HepG2 (cell line): Measurements from ENCODE around the gene CLP1. TPM values are rescaled to one million over a fixed set of nuclear protein-coding genes. Genes with fewer than 3 reads are reported as not detected.
A peak's percentile ranks its signal among the peaks of the same experiment; 100 is the strongest.

Experiments
- GATAD2A ChIP-seq: IDR thresholded peaks from 2 replicates; pipeline ENCODE4 v1.6.1; 2016
- GTF3A ChIP-seq: sonication (generic); formaldehyde crosslinking; conservative IDR thresholded peaks from 2 replicates; pipeline ENCODE4 v1.4.0; 2020; ENCODE audit warnings: mild to moderate bottlenecking, missing genetic modification reagents
- HOXA5 ChIP-seq: sonication (generic); formaldehyde crosslinking; IDR thresholded peaks from 2 replicates; pipeline ENCODE4 v1.4.0; 2020; ENCODE audit warnings: missing genetic modification reagents
- MIXL1 ChIP-seq: IDR thresholded peaks from 2 replicates; pipeline ENCODE4 v1.6.1; 2016
- MTF1 ChIP-seq: sonication (generic); formaldehyde crosslinking; IDR thresholded peaks from 2 replicates; pipeline ENCODE4 v1.5.0; 2020; ENCODE audit warnings: missing genetic modification reagents
- PAX8 ChIP-seq: sonication (generic); formaldehyde crosslinking; IDR thresholded peaks from 2 replicates; pipeline ENCODE4 v1.8.0; 2022; ENCODE audit warnings: mild to moderate bottlenecking, missing genetic modification reagents, borderline replicate concordance
- PHF21A ChIP-seq: sonication (generic); formaldehyde crosslinking; IDR thresholded peaks from 2 replicates; pipeline ENCODE4 v1.5.0; 2020; ENCODE audit warnings: mild to moderate bottlenecking, missing genetic modification reagents
- POLR2AphosphoS5 ChIP-seq: IDR thresholded peaks from 2 replicates; pipeline ENCODE4 v1.6.1; 2012; ENCODE audit warnings: low read depth, low read length
- SP2 ChIP-seq: sonication (generic); formaldehyde crosslinking; IDR thresholded peaks from 2 replicates; pipeline ENCODE4 v1.5.1; 2020; ENCODE audit warnings: mild to moderate bottlenecking, missing genetic modification reagents
- YEATS2 ChIP-seq: sonication (generic); formaldehyde crosslinking; IDR thresholded peaks from 2 replicates; pipeline ENCODE4 v1.4.0; 2020; ENCODE audit warnings: missing genetic modification reagents, borderline replicate concordance
- ZBTB2 ChIP-seq: sonication (generic); formaldehyde crosslinking; IDR thresholded peaks from 2 replicates; pipeline ENCODE4 v1.8.0; 2022; ENCODE audit warnings: low read depth, missing genetic modification reagents
- ZBTB3 ChIP-seq: sonication (generic); formaldehyde crosslinking; IDR thresholded peaks from 2 replicates; pipeline ENCODE4 v1.4.0; 2020; ENCODE audit warnings: low read depth, mild to moderate bottlenecking, moderate library complexity, missing genetic modification reagents, borderline replicate concordance
- ZBTB43 ChIP-seq: sonication (generic); formaldehyde crosslinking; conservative IDR thresholded peaks from 2 replicates; pipeline ENCODE4 v1.4.0; 2020; ENCODE audit warnings: missing genetic modification reagents
- ZFP90 ChIP-seq: sonication (generic); formaldehyde crosslinking; IDR thresholded peaks from 2 replicates; pipeline ENCODE4 v1.8.0; 2022; ENCODE audit warnings: missing genetic modification reagents, mild to moderate bottlenecking, inconsistent platforms, borderline replicate concordance
- ZNF232 ChIP-seq: sonication (generic); formaldehyde crosslinking; IDR thresholded peaks from 2 replicates; pipeline ENCODE4 v1.4.0; 2020; ENCODE audit warnings: missing genetic modification reagents, borderline replicate concordance
- ZNF329 ChIP-seq: sonication (generic); formaldehyde crosslinking; IDR thresholded peaks from 2 replicates; pipeline ENCODE4 v1.9.0; 2021; ENCODE audit warnings: low read depth, mild to moderate bottlenecking, missing genetic modification reagents
- ZNF34 ChIP-seq: sonication (generic); formaldehyde crosslinking; IDR thresholded peaks from 2 replicates; pipeline ENCODE4 v1.4.0; 2020; ENCODE audit warnings: mild to moderate bottlenecking, missing genetic modification reagents, borderline replicate concordance
- ZNF660 ChIP-seq: sonication (generic); formaldehyde crosslinking; IDR thresholded peaks from 2 replicates; pipeline ENCODE4 v1.5.1; 2020; ENCODE audit warnings: mild to moderate bottlenecking, low read depth, missing genetic modification reagents, borderline replicate concordance
- ZNF7 ChIP-seq: IDR thresholded peaks from 2 replicates; pipeline ENCODE4 v1.6.1; 2016; ENCODE audit warnings: missing biosample characterization, missing genetic modification reagents
- ZNF772 ChIP-seq: sonication (generic); formaldehyde crosslinking; IDR thresholded peaks from 2 replicates; pipeline ENCODE4 v1.5.0; 2020; ENCODE audit warnings: mild to moderate bottlenecking, missing genetic modification reagents
- ZNF883 ChIP-seq: sonication (generic); formaldehyde crosslinking; IDR thresholded peaks from 2 replicates; pipeline ENCODE4 v1.5.1; 2020; ENCODE audit warnings: mild to moderate bottlenecking, missing genetic modification reagents; ENCODE audit errors: not compliant biosample characterization
- ZUFSP ChIP-seq: sonication (generic); formaldehyde crosslinking; IDR thresholded peaks from 2 replicates; pipeline ENCODE4 v1.9.0; 2021; ENCODE audit warnings: missing genetic modification reagents, mild to moderate bottlenecking, borderline replicate concordance
- ZXDC ChIP-seq: sonication (generic); formaldehyde crosslinking; IDR thresholded peaks from 2 replicates; pipeline ENCODE4 v1.5.0; 2020; ENCODE audit warnings: mild to moderate bottlenecking, missing genetic modification reagents
- polyA plus RNA-seq, 8 experiments: library from polyadenylated mRNA; depleted of rRNA in 3 of 8; stranded (reverse) in 7 of 8; unstranded in 1 of 8; fragments of >200 nt; fragmentation: Illumina TruSeq in 4 of 8; extraction: Trizol in 4 of 8; gene quantifications; 2 replicates each; pipeline versions ENCODE4 v1.2.1 to v1.2.3, GENCODE V29; 2011 to 2016; ENCODE audit warnings: low read depth in 4 of 8, missing spikeins in 1 of 8, mixed read lengths in 1 of 8; ENCODE audit not compliant: insufficient read depth in 1 of 8
- total RNA-seq, 5 experiments: library from RNA; depleted of rRNA; stranded (reverse); fragments of >200 nt; fragmentation: Illumina TruSeq; extraction: Trizol; gene quantifications; 2 replicates each; pipeline ENCODE4 v1.2.3, GENCODE V29; 2016; ENCODE audit warnings: low read depth in 1 of 5

CLP1 gene
- total and polyA plus RNA-seq, 2 of the 13 experiments (the other 11 are each of a cell fraction or from before 2014, with no cell fraction given) = 14.6 to 24.8 TPM

GRCh38 chr11:57639321-57640067, 18.1 kb upstream of the CLP1 start (continued):
- TF ChIP-seq ZBTB43 (CRISPR knock-in tag) = no peak
- TF ChIP-seq SP2 (CRISPR knock-in tag) = no peak
- no peak for TF ChIP-seq ZNF7 (CRISPR knock-in tag)
- TF ChIP-seq ZFP90 = 0 out of 2 replicates have a peak, but pooled peaks have one; percentile 35
- peak; percentile 70 for TF ChIP-seq PHF21A (CRISPR knock-in tag)
- TF ChIP-seq ZNF660 (CRISPR knock-in tag) = no peak
- TF ChIP-seq HOXA5 = no peak
- TF ChIP-seq ZNF34 (CRISPR knock-in tag) = 0 out of 2 replicates have a peak, but pooled peaks have one; percentile 62
- TF ChIP-seq MIXL1 (CRISPR knock-in tag) = peak; percentile 62
- TF ChIP-seq ZNF883 (CRISPR knock-in tag) = no peak
- TF ChIP-seq MTF1 (CRISPR knock-in tag) = no peak
- TF ChIP-seq ZBTB2 (CRISPR knock-in tag) = no peak
- TF ChIP-seq YEATS2 = no peak
- 0 out of 2 replicates have a peak, but pooled peaks have one; percentile 49 for TF ChIP-seq ZNF329
- TF ChIP-seq ZBTB3 (CRISPR knock-in tag) = no peak
- TF ChIP-seq ZNF772 (CRISPR knock-in tag) = no peak
- TF ChIP-seq ZUFSP (CRISPR knock-in tag) = no peak
- no peak for TF ChIP-seq ZXDC
- no peak for TF ChIP-seq PAX8 (CRISPR knock-in tag)
- no peak for TF ChIP-seq ZNF232 (CRISPR knock-in tag)
- no peak for TF ChIP-seq GTF3A (CRISPR knock-in tag)
- TF ChIP-seq POLR2AphosphoS5 = 0 out of 2 replicates have a peak, but pooled peaks have one; percentile 27
- TF ChIP-seq GATAD2A = peak; percentile 69
